SK-N-SH (cell line): ENCODE data around the gene SPATA25.

Experiments
- CTCF ChIP-seq: fragments of 200-600 bp; sonication (generic); IDR thresholded peaks from 2 replicates; pipeline ENCODE4 v1.6.1; 2017; ENCODE audit warnings: antibody characterized with exemption, mild to moderate bottlenecking, moderate library complexity
- EP300 ChIP-seq, 2 experiments: IDR thresholded peaks; 2 replicates each; pipeline versions ENCODE4 v1.4.0 to v1.6.1; 2012; ENCODE audit warnings: borderline replicate concordance in 1 of 2, low read depth in 1 of 2, low read length in 1 of 2
- GABPA ChIP-seq: IDR thresholded peaks from 2 replicates; pipeline ENCODE4 v1.4.0; 2012; ENCODE audit warnings: low read depth, mild to moderate bottlenecking
- POLR2AphosphoS5 ChIP-seq: IDR thresholded peaks from 2 replicates; pipeline ENCODE4 v1.6.1; 2012; ENCODE audit warnings: low read depth, low read length
- RAD21 ChIP-seq: IDR thresholded peaks from 2 replicates; pipeline ENCODE4 v1.6.1; 2012; ENCODE audit warnings: mild to moderate bottlenecking, low read length
- RFX5 ChIP-seq: IDR thresholded peaks from 2 replicates; pipeline ENCODE4 v1.6.1; 2012; ENCODE audit warnings: mild to moderate bottlenecking, improper control_type of control experiment, low read length
- YY1 ChIP-seq: IDR thresholded peaks from 2 replicates; pipeline ENCODE4 v1.4.0; 2012; ENCODE audit warnings: low read depth, mild to moderate bottlenecking
- ZBTB33 ChIP-seq: IDR thresholded peaks from 2 replicates; pipeline ENCODE4 v1.4.0; 2012; ENCODE audit warnings: low read depth, borderline replicate concordance

GRCh38 chr20:45913116-45913515 is 25.7 kb upstream of the SPATA25 start:
- no peak for TF ChIP-seq CTCF
- no peak for TF ChIP-seq GABPA
- TF ChIP-seq RFX5 = no peak
- TF ChIP-seq RAD21 = no peak
- no peak for TF ChIP-seq EP300 (IDR thresholded peaks at IDR 0.05; ENCODE audit: borderline replicate concordance in 1 of 2, low read depth in 1 of 2, low read length in 1 of 2)
- TF ChIP-seq YY1 = no peak
- TF ChIP-seq ZBTB33 = no peak
- TF ChIP-seq POLR2AphosphoS5 = no peak
